Calu3 (cell line): Measurements from ENCODE around the gene DDX56. TPM values are rescaled to one million over a fixed set of nuclear protein-coding genes. Genes with fewer than 3 reads are reported as not detected.

Source experiments
- BruUV-seq: library from RNA; stranded (reverse); fragments of 400-500 nt; replicated peaks from 2 replicates; lab custom pipeline; 2021; lab: Mats Ljungman, UMichigan
- CTCF ChIA-PET: fragments of 300-600 bp; sonication (Branson Sonifier 250); formaldehyde crosslinking; loops from one replicate; lab custom pipeline; 2022; ENCODE audit warnings: antibody characterized with exemption; lab: Charles Lee
- DNase-seq: peaks from one replicate; pipeline ENCODE4 v3.0.0; 2022
- H3K27ac Mint-ChIP-seq: one replicate; pipeline ENCODE4 v1.8.0; 2022; ENCODE audit warnings: mixed read lengths; ENCODE audit not compliant: unreplicated experiment
- H3K27me3 Mint-ChIP-seq: one replicate; pipeline ENCODE4 v1.8.0; 2022; ENCODE audit warnings: mixed read lengths; ENCODE audit not compliant: unreplicated experiment
- H3K36me3 Mint-ChIP-seq: one replicate; pipeline ENCODE4 v1.8.0; 2022; ENCODE audit warnings: mild to moderate bottlenecking, moderate library complexity, mixed read lengths; ENCODE audit not compliant: insufficient read depth, unreplicated experiment
- H3K4me1 Mint-ChIP-seq: one replicate; pipeline ENCODE4 v1.8.0; 2022; ENCODE audit warnings: mild to moderate bottlenecking, low read depth, mixed read lengths; ENCODE audit not compliant: unreplicated experiment
- H3K4me3 Mint-ChIP-seq: one replicate; pipeline ENCODE4 v1.8.0; 2022; ENCODE audit warnings: mild to moderate bottlenecking, low read depth, moderate library complexity, mixed read lengths; ENCODE audit not compliant: unreplicated experiment
- H3K9me3 Mint-ChIP-seq: one replicate; pipeline ENCODE4 v1.8.0; 2022; ENCODE audit warnings: low read depth, mixed read lengths; ENCODE audit not compliant: unreplicated experiment
- CTCF ChIP-seq: fragments of 200-600 bp; IDR thresholded peaks from one replicate; pipeline ENCODE4 v1.8.0; 2022; ENCODE audit warnings: antibody characterized with exemption; ENCODE audit not compliant: unreplicated experiment
- intact Hi-C: fragments of 100-400 bp; cut with micrococcal nuclease; formaldehyde crosslinking; loops from one replicate; pipeline ENCODE4 v1.10.0; 2022; ENCODE audit not compliant: unreplicated experiment
- total RNA-seq: library from RNA; stranded (reverse); gene quantifications from 2 replicates; pipeline ENCODE4 v1.2.3, GENCODE V29; 2022

DDX56 gene
- total RNA-seq, 1 experiment from 2014 or later: 157 TPM

- CTCF ChIA-PET: interaction anchor here (0.7 kb wide), 1 partner anchor 257 kb away, joined by 3 read pairs; no protein-coding TSS in a partner anchor
- intact Hi-C loops: no loop called here
- H3K4me1 Mint-ChIP-seq: peaks cover 18% of the 10 kb centered on the region
- no peak overlapping the region for H3K4me3 Mint-ChIP-seq
- no peaks in the 10 kb centered on the region for H3K9me3 Mint-ChIP-seq
- peaks cover 68% of the 10 kb centered on the region for H3K36me3 Mint-ChIP-seq
- DNase-seq: no peak
- BruUV-seq: no TSS peak
- no peaks in the 10 kb centered on the region for H3K27me3 Mint-ChIP-seq
- H3K27ac Mint-ChIP-seq: peak overlapping the region; percentile 95
- TF ChIP-seq CTCF: no peak
Measured at GRCh38 chr7:44608916-44609648, 35.4 kb upstream of the DDX56 start.

GRCh38 chr7:44607141-44608068, 33.7 kb upstream of the DDX56 start:
- H3K9me3 Mint-ChIP-seq: no peaks in the 10 kb centered on the region
- BruUV-seq: TSS peak; percentile 74
- peak overlapping the region; percentile 95 for H3K4me3 Mint-ChIP-seq
- peaks cover 17% of the 10 kb centered on the region for H3K4me1 Mint-ChIP-seq
- H3K36me3 Mint-ChIP-seq: peaks cover 61% of the 10 kb centered on the region
- no peaks in the 10 kb centered on the region for H3K27me3 Mint-ChIP-seq
- DNase-seq: no peak
- CTCF ChIA-PET: interaction anchor here (0.9 to 3.3 kb wide), 4 partner anchors 25 to 164 kb away, joined by 3 to 23 read pairs (median 7); partner anchors contain the start of gene TMED4
- intact Hi-C loops: loop anchor here (2.0 kb wide), 1 partner anchor 31 kb away; no protein-coding TSS in a partner anchor
- peak overlapping the region; percentile 95 for H3K27ac Mint-ChIP-seq
- TF ChIP-seq CTCF: no peak

- CTCF ChIA-PET: interaction anchor here (0.6 to 3.3 kb wide), 6 partner anchors 16 to 230 kb away, joined by 3 to 23 read pairs (median 6); partner anchors contain the start of gene TMED4
- Mint-ChIP-seq H3K9me3 (no peaks in the 10 kb centered on the region), H3K4me1 (peaks cover 17% of the 10 kb centered on the region), H3K36me3 (peaks cover 56% of the 10 kb centered on the region), H3K27me3 (no peaks in the 10 kb centered on the region), H3K4me3 (peak within 1 kb of the TSS; percentile 95), H3K27ac (peak within 1 kb of the TSS; percentile 95)
- peak; percentile 100 for DNase-seq
- TSS peak; percentile 92 for BruUV-seq
- no peak for TF ChIP-seq CTCF
- intact Hi-C loops: loop anchor here (2.0 kb wide), 1 partner anchor 32 kb away; no protein-coding TSS in a partner anchor
Measured at GRCh38 chr7:44606341-44607140, 32.8 kb upstream of the DDX56 start, which contains the start of gene OGDH. Gene OGDH (plus strand): TSS chr7:44606627. CDS start chr7:44624344, 17,717 bp downstream.
